Measurements from ENCODE around the gene ST6GALNAC2. TPM values are rescaled to one million over a fixed set of nuclear protein-coding genes. Genes with fewer than 3 reads are reported as not detected.

The ST6GALNAC2 gene
- total and polyA plus RNA-seq, 2 experiments from 2014 or later, result 0.65 to 0.96 TPM

- Histone ChIP-seq H3K79me2 (ENCODE audit: insufficient read depth) (no peaks in the 10 kb centered on the region), H2AFZ (no peak overlapping the region), H3K9me3 (ENCODE audit: low read depth) (no peaks in the 10 kb centered on the region), H3K9me2 (ENCODE audit: insufficient read depth) (no peaks in the 10 kb centered on the region), H4K20me1 (ENCODE audit: insufficient read depth) (no peaks in the 10 kb centered on the region), H3K36me3 (ENCODE audit: low read depth) (no peaks in the 10 kb centered on the region), H3K4me2 (ENCODE audit: unreplicated experiment) (no peak overlapping the region), H3K27me3 (replicated peaks; ENCODE audit: insufficient read depth) (no peaks in the 10 kb centered on the region), H3K4me1 (ENCODE audit: insufficient read depth) (no peaks in the 10 kb centered on the region), H3F3A (ENCODE audit: insufficient read depth) (no peaks in the 10 kb centered on the region), H3K9ac (no peak overlapping the region), H3K27ac (no peak overlapping the region), H3K4me3 (no peak overlapping the region)
- in situ Hi-C loops (cut with MboI), result loop anchor here (25.0 kb wide), 1 partner anchor 107 kb away; no protein-coding TSS in a partner anchor
- no peak for TF ChIP-seq EZH2phosphoT487 (IDR thresholded peaks at IDR 0.05; ENCODE audit: insufficient read depth, low read depth)
- no peak for TF ChIP-seq EZH2 (IDR thresholded peaks at IDR 0.05; ENCODE audit: insufficient read depth, poor library complexity, severe bottlenecking)
- no peak for DNase-seq
- WGBS, 2 experiments (ENCODE audit: low coverage in 1 of 2, low lambda C conversion rate in 2 of 2, missing lambda C conversion rate in 2 of 2), result 74% methylated on average over 3 of the region's 3 CpGs
Measured at GRCh38 chr17:76594690-76595089, 9.0 kb upstream of the ST6GALNAC2 start.

- in situ Hi-C loops (cut with MboI), result loop anchor here (25.0 kb wide), 1 partner anchor 107 kb away; no protein-coding TSS in a partner anchor
Measured at GRCh38 chr17:76593959-76594358, 8.3 kb upstream of the ST6GALNAC2 start.

GRCh38 chr17:76593384-76593826 lies 7.7 kb upstream of the ST6GALNAC2 start:
- in situ Hi-C loops (cut with MboI), result loop anchor here (25.0 kb wide), 1 partner anchor 106 kb away; no protein-coding TSS in a partner anchor
- H3K9me3 ChIP-seq (ENCODE audit: low read depth), result no peaks in the 10 kb centered on the region

More at GRCh38 chr17:76593959-76594358, 8.3 kb upstream of the ST6GALNAC2 start:
- DNase-seq, result no peak
- H3F3A ChIP-seq (ENCODE audit: insufficient read depth), result no peaks in the 10 kb centered on the region
- H3K9me3 ChIP-seq (ENCODE audit: low read depth), result no peaks in the 10 kb centered on the region
- H3K79me2 ChIP-seq (ENCODE audit: insufficient read depth), result no peaks in the 10 kb centered on the region
- H2AFZ ChIP-seq, result no peak overlapping the region
- TF ChIP-seq EZH2 (IDR thresholded peaks at IDR 0.05; ENCODE audit: insufficient read depth, poor library complexity, severe bottlenecking), result no peak
- TF ChIP-seq EZH2phosphoT487 (IDR thresholded peaks at IDR 0.05; ENCODE audit: insufficient read depth, low read depth), result no peak
- 86 to 89% methylated on average over 4 of the region's 4 CpGs for WGBS, 2 experiments (ENCODE audit: low coverage in 1 of 2, low lambda C conversion rate in 2 of 2, missing lambda C conversion rate in 2 of 2)
- H3K27ac ChIP-seq, result no peak overlapping the region
- no peaks in the 10 kb centered on the region for H3K9me2 ChIP-seq (ENCODE audit: insufficient read depth)
- H3K27me3 ChIP-seq (replicated peaks; ENCODE audit: insufficient read depth), result no peaks in the 10 kb centered on the region
- H3K9ac ChIP-seq, result no peak overlapping the region
- no peaks in the 10 kb centered on the region for H4K20me1 ChIP-seq (ENCODE audit: insufficient read depth)
- no peak overlapping the region for H3K4me3 ChIP-seq
- H3K4me2 ChIP-seq (ENCODE audit: unreplicated experiment), result no peak overlapping the region
- no peaks in the 10 kb centered on the region for H3K4me1 ChIP-seq (ENCODE audit: insufficient read depth)
- no peaks in the 10 kb centered on the region for H3K36me3 ChIP-seq (ENCODE audit: low read depth)

GRCh38 chr17:76588182-76588581 lies 2.5 kb upstream of the ST6GALNAC2 start:
- Histone ChIP-seq H3K4me3 (no peak overlapping the region), H3F3A (ENCODE audit: insufficient read depth) (peaks cover 4% of the 10 kb centered on the region; the same call in 1 of the 2 replicates), H3K9ac (no peak overlapping the region), H3K27me3 (replicated peaks; ENCODE audit: insufficient read depth) (peaks cover 17% of the 10 kb centered on the region), H3K9me3 (ENCODE audit: low read depth) (no peaks in the 10 kb centered on the region), H3K4me2 (ENCODE audit: unreplicated experiment) (no peak overlapping the region), H3K36me3 (ENCODE audit: low read depth) (no peaks in the 10 kb centered on the region), H3K4me1 (ENCODE audit: insufficient read depth) (no peaks in the 10 kb centered on the region), H3K79me2 (ENCODE audit: insufficient read depth) (no peaks in the 10 kb centered on the region), H3K27ac (no peak overlapping the region), H3K9me2 (ENCODE audit: insufficient read depth) (no peaks in the 10 kb centered on the region), H2AFZ (no peak overlapping the region), H4K20me1 (ENCODE audit: insufficient read depth) (no peaks in the 10 kb centered on the region)
- TF ChIP-seq EZH2 (IDR thresholded peaks at IDR 0.05; ENCODE audit: insufficient read depth, poor library complexity, severe bottlenecking), result no peak
- TF ChIP-seq EZH2phosphoT487 (IDR thresholded peaks at IDR 0.05; ENCODE audit: insufficient read depth, low read depth), result no peak
- DNase-seq, result no peak
- in situ Hi-C loops (cut with MboI), result loop anchor here (25.0 kb wide), 1 partner anchor 101 kb away; no protein-coding TSS in a partner anchor

More at GRCh38 chr17:76593384-76593826, 7.7 kb upstream of the ST6GALNAC2 start:
- no peak overlapping the region for H3K27ac ChIP-seq
- H2AFZ ChIP-seq, result no peak overlapping the region
- TF ChIP-seq EZH2 (IDR thresholded peaks at IDR 0.05; ENCODE audit: insufficient read depth, poor library complexity, severe bottlenecking) (no peak), EZH2phosphoT487 (IDR thresholded peaks at IDR 0.05; ENCODE audit: insufficient read depth, low read depth) (no peak)
- no peak overlapping the region for H3K4me2 ChIP-seq (ENCODE audit: unreplicated experiment)
- no peaks in the 10 kb centered on the region for H3K4me1 ChIP-seq (ENCODE audit: insufficient read depth)
- WGBS, 2 experiments (ENCODE audit: low coverage in 1 of 2, low lambda C conversion rate in 2 of 2, missing lambda C conversion rate in 2 of 2), result 42 to 47% methylated on average over 8 of the region's 8 CpGs
- no peaks in the 10 kb centered on the region for H3F3A ChIP-seq (ENCODE audit: insufficient read depth)
- no peaks in the 10 kb centered on the region for H3K27me3 ChIP-seq (replicated peaks; ENCODE audit: insufficient read depth)
- no peak overlapping the region for H3K4me3 ChIP-seq
- H4K20me1 ChIP-seq (ENCODE audit: insufficient read depth), result no peaks in the 10 kb centered on the region
- no peaks in the 10 kb centered on the region for H3K36me3 ChIP-seq (ENCODE audit: low read depth)
- no peak overlapping the region for H3K9ac ChIP-seq
- peak; percentile 33 for DNase-seq
- H3K79me2 ChIP-seq (ENCODE audit: insufficient read depth), result no peaks in the 10 kb centered on the region
- H3K9me2 ChIP-seq (ENCODE audit: insufficient read depth), result no peaks in the 10 kb centered on the region
